GM21825 (cell line): Measurements from ENCODE around the gene OR5F1.

Source experiments
- ATAC-seq: cut with Tn5 transposase; IDR thresholded peaks from one replicate; pipeline ENCODE4 v1.9.1; 2021; ENCODE audit warnings: mild to moderate bottlenecking, moderate library complexity; ENCODE audit not compliant: unreplicated experiment

OR5F1 gene

GRCh38 chr11:55994525-55994924 lies at the start of gene OR5F1:
TSS of gene OR5F1 (minus strand) at chr11:55994625. CDS start at chr11:55994625, 0 bp downstream.
- no peak for ATAC-seq

GRCh38 chr11:56027354-56027753 lies 32.9 kb upstream of the OR5F1 start, which contains the start of gene OR5AS1:
TSS of gene OR5AS1 (plus strand) at chr11:56027654. CDS start at chr11:56030419, 2,765 bp downstream.
- ATAC-seq, result no peak

GRCh38 chr11:56013805-56014204 lies 19.4 kb upstream of the OR5F1 start:
- ATAC-seq, result no peak

- ATAC-seq, result no peak
These were observed 16.3 kb upstream of the OR5F1 start for GRCh38 chr11:56010716-56011115.

GRCh38 chr11:55970935-55971334 lies 23.5 kb downstream of the OR5F1 start:
- no peak for ATAC-seq

GRCh38 chr11:55969845-55970244 lies 24.6 kb downstream of the OR5F1 start, which contains the start of gene OR10AG1:
TSS of gene OR10AG1 (minus strand) at chr11:55969945. CDS start at chr11:55969907, 38 bp downstream.
- ATAC-seq, result no peak

GRCh38 chr11:55967914-55968313 lies 26.5 kb downstream of the OR5F1 start:
- ATAC-seq, result no peak

- ATAC-seq, result no peak
These were observed 28.0 kb downstream of the OR5F1 start for GRCh38 chr11:55966391-55966790.

- no peak for ATAC-seq
These were observed 37.9 kb downstream of the OR5F1 start for GRCh38 chr11:55956521-55956920.

GRCh38 chr11:55949330-55949729 lies 45.1 kb downstream of the OR5F1 start:
- no peak for ATAC-seq
